ENCODE data around the gene DNLZ.
"Not testable (repeated sequence)": the region's sequence is repeated elsewhere in the genome, so short reads cannot be mapped to it uniquely, and the experiment has no call there.

Gene DNLZ

GRCh38 chr9:136328622-136329041 lies 34.9 kb downstream of the DNLZ start:
- DNase-seq, result no peak

GRCh38 chr9:136328011-136328621 lies 35.4 kb downstream of the DNLZ start:
- DNase-seq, result peak; percentile 62

GRCh38 chr9:136327304-136327974 lies 36.1 kb downstream of the DNLZ start, which contains the start of gene GPSM1:
GPSM1 (plus strand) TSS chr9:136327539; CDS start chr9:136327696, 157 bp downstream.
- peak; percentile 65 for DNase-seq

GRCh38 chr9:136326761-136327303 lies 36.7 kb downstream of the DNLZ start:
- DNase-seq, result no peak

- DNase-seq, result no peak
Observed at GRCh38 chr9:136326061-136326760, 37.3 kb downstream of the DNLZ start.

GRCh38 chr9:136325358-136325757 lies 38.2 kb downstream of the DNLZ start:
- DNase-seq, result no peak

- DNase-seq, result no peak
Observed at GRCh38 chr9:136324501-136325300, 38.8 kb downstream of the DNLZ start.

- DNase-seq, result no peak
Observed at GRCh38 chr9:136323371-136323789, 40.2 kb downstream of the DNLZ start.

GRCh38 chr9:136322756-136323330 lies 40.7 kb downstream of the DNLZ start:
- DNase-seq, result no peak

- DNase-seq, result no peak
Observed at GRCh38 chr9:136321561-136321960, 42.0 kb downstream of the DNLZ start.

GRCh38 chr9:136320972-136321371 lies 42.6 kb downstream of the DNLZ start:
- DNase-seq, result not testable (repeated sequence)

GRCh38 chr9:136319955-136320354 lies 43.6 kb downstream of the DNLZ start:
- not testable (repeated sequence) for DNase-seq

GRCh38 chr9:136319244-136319643 lies 44.3 kb downstream of the DNLZ start:
- not testable (repeated sequence) for DNase-seq

- DNase-seq, result no peak
Observed at GRCh38 chr9:136318776-136319241, 44.7 kb downstream of the DNLZ start.

GRCh38 chr9:136318111-136318775 lies 45.3 kb downstream of the DNLZ start:
- DNase-seq, result no peak

GRCh38 chr9:136317695-136318094 lies 45.8 kb downstream of the DNLZ start:
- no peak for DNase-seq

- no peak for DNase-seq
Observed at GRCh38 chr9:136316896-136317676, 46.5 kb downstream of the DNLZ start.

GRCh38 chr9:136316271-136316751 lies 47.2 kb downstream of the DNLZ start:
- DNase-seq, result no peak

GRCh38 chr9:136314944-136315343 lies 48.6 kb downstream of the DNLZ start:
- no peak for DNase-seq

GRCh38 chr9:136314056-136314416 lies 49.5 kb downstream of the DNLZ start:
- DNase-seq, result no peak
